NOMO-1 treated with DMSO at 0.1 percent for 48 hours (cell line): ENCODE measurements around the gene DNTT.

Experiments
- DNase-seq: peaks from one replicate; lab custom pipeline; 2025; ENCODE audit not compliant: unreplicated experiment; lab: John Stamatoyannopoulos, UW

Gene DNTT

GRCh38 chr10:96376483-96376882 lies 72.2 kb downstream of the DNTT start:
- no peak for DNase-seq

GRCh38 chr10:96377816-96378294 lies 73.6 kb downstream of the DNTT start:
- no peak for DNase-seq

DNA sequence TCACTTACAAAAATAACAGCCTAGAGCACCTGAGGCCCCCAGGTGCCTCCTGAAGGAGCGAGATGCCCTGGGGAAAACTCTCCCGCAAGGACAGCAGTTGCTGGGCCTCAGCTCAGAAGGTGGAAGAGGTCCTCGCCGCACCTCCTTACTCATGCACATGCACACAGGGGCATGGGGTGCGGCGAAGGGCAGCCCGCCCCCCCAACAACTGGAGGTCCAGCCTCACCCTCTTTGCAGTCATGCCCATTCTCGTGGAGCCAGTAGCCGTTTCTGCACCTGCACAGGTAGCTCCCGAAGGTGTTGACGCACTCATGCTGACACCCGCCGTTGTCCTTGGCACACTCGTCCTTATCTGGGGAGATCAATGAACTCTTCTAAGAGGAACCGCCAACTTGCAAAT lies 74.5 kb downstream of the DNTT start:
- no peak for DNase-seq

GRCh38 chr10:96379758-96380157 lies 75.5 kb downstream of the DNTT start:
- DNase-seq: no peak

DNA sequence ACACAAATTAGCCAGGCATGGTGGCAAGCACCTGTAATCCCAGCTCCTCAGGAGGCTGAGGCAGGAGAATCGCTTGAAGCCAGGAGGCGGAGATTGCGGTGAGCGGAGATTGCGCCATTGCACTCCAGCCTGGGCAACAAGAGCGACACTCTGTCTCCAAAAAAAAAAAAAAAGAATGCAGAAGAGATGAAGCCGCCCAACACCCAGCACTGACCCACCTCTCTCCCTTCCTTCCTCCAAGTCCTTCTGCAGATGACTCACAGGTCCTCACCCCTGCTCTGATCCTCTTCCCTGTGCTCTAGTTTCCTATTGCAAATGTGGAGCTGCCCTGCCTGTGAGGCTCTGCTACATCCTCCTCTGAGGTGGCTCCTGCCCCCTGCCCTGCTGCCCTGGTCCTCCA lies 76.6 kb downstream of the DNTT start:
- peak; percentile 95 for DNase-seq

DNA sequence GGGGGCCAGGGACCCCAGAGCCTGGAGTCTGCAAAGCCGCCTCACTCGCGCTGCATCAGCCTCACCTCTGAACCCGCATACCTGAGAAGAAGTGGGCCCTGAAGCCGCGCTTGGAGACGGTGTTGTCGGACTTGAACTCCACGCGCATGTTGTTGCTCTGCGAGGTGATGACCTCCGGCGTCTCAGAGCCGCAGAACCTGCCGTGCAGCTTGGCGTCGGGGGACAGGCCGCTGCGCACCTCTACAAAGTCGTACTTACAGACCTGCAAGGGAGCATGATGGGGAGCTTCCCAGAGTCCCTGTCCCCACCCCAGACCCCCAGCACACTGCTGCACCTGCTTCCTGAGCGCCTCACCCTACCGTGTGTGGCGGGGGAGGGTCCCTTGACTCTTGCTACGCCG lies 80.3 kb downstream of the DNTT start:
- no peak for DNase-seq

GRCh38 chr10:96387161-96387560 lies 82.9 kb downstream of the DNTT start:
- DNase-seq: no peak

GRCh38 chr10:96387601-96388000 lies 83.4 kb downstream of the DNTT start:
- no peak for DNase-seq
